Measurements from ENCODE around the gene KRT25. TPM values are rescaled to one million over a fixed set of nuclear protein-coding genes. Genes with fewer than 3 reads are reported as not detected.

The KRT25 gene
- total RNA-seq, 2 experiments from 2014 or later: not detected

- Histone ChIP-seq H2AFZ (ENCODE audit: low read length) (no peak overlapping the region), H3K36me3 (ENCODE audit: insufficient read depth, low read length) (no peaks in the 10 kb centered on the region), H3K9me2 (ENCODE audit: insufficient read depth, low read length) (no peaks in the 10 kb centered on the region), H3K4me3 (ENCODE audit: low read depth, low read length, poor library complexity, severe bottlenecking) (no peak overlapping the region), H3K4me2 (ENCODE audit: low read length) (no peak overlapping the region), H3K4me1 (ENCODE audit: insufficient read depth, low read length, poor library complexity, severe bottlenecking) (no peaks in the 10 kb centered on the region), H3K9me3 (ENCODE audit: low read length) (no peaks in the 10 kb centered on the region), H3K79me2 (ENCODE audit: insufficient read depth, low read depth, low read length) (no peaks in the 10 kb centered on the region), H3K27ac (ENCODE audit: low read depth, low read length, poor library complexity, severe bottlenecking) (no peak overlapping the region), H4K20me1 (ENCODE audit: insufficient read depth, low read length) (no peaks in the 10 kb centered on the region)
- no peak for DNase-seq (ENCODE audit: low spot score)
- no TSS peak for BruUV-seq (replicated peaks)
- ChIA-PET POLR2A (no interaction called here), CTCF (ENCODE audit: unreplicated experiment) (no interaction called here)
- no peak for TF ChIP-seq CTCF (conservative IDR thresholded peaks at IDR 0.05; ENCODE audit: low read length)
- no peak for TF ChIP-seq EZH2phosphoT487 (IDR thresholded peaks at IDR 0.05; ENCODE audit: borderline replicate concordance, low read depth, low read length)
- intact Hi-C loops (cut with micrococcal nuclease; ENCODE audit: unreplicated experiment): no loop called here
These were observed 24.2 kb upstream of the KRT25 start for GRCh38 chr17:40779181-40779909.

GRCh38 chr17:40778461-40778860, 23.3 kb upstream of the KRT25 start:
- no peaks in the 10 kb centered on the region for H4K20me1 ChIP-seq (ENCODE audit: insufficient read depth, low read length)
- H3K9me3 ChIP-seq (ENCODE audit: low read length): no peaks in the 10 kb centered on the region
- H3K36me3 ChIP-seq (ENCODE audit: insufficient read depth, low read length): no peaks in the 10 kb centered on the region
- no peak overlapping the region for H3K27ac ChIP-seq (ENCODE audit: low read depth, low read length, poor library complexity, severe bottlenecking)
- no peak for DNase-seq (ENCODE audit: low spot score)
- H3K4me2 ChIP-seq (ENCODE audit: low read length): no peak overlapping the region
- no peak overlapping the region for H2AFZ ChIP-seq (ENCODE audit: low read length)
- POLR2A ChIA-PET: no interaction called here
- H3K9me2 ChIP-seq (ENCODE audit: insufficient read depth, low read length): no peaks in the 10 kb centered on the region
- H3K4me1 ChIP-seq (ENCODE audit: insufficient read depth, low read length, poor library complexity, severe bottlenecking): no peaks in the 10 kb centered on the region
- H3K4me3 ChIP-seq (ENCODE audit: low read depth, low read length, poor library complexity, severe bottlenecking): no peak overlapping the region
- no TSS peak for BruUV-seq (replicated peaks)
- CTCF ChIA-PET (ENCODE audit: unreplicated experiment): no interaction called here
- no peaks in the 10 kb centered on the region for H3K79me2 ChIP-seq (ENCODE audit: insufficient read depth, low read depth, low read length)
- intact Hi-C loops (cut with micrococcal nuclease; ENCODE audit: unreplicated experiment): no loop called here
- TF ChIP-seq EZH2phosphoT487 (IDR thresholded peaks at IDR 0.05; ENCODE audit: borderline replicate concordance, low read depth, low read length) (no peak), CTCF (conservative IDR thresholded peaks at IDR 0.05; ENCODE audit: low read length) (no peak)

DNA sequence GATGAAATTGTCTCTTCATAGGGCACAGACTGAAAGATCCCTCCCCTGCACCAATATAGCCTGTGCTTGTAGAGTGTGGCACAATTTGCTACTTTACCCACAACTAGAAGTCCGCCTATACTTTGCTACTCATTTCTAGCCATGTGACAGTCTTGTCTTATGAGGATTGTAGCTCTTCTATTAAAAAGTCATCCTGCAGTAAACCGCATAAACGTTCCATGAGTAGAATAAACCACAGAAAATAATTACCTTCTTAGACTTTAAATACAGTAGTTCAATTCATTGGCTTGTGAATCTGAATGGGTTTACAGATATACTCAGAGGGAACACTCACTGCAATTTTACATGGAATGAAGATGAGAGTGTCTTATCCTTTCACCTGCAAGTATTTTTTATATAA, 22.8 kb upstream of the KRT25 start:
- no peak for DNase-seq (ENCODE audit: low spot score)
- Histone ChIP-seq H3K79me2 (ENCODE audit: insufficient read depth, low read depth, low read length) (no peaks in the 10 kb centered on the region), H4K20me1 (ENCODE audit: insufficient read depth, low read length) (no peaks in the 10 kb centered on the region), H3K4me3 (ENCODE audit: low read depth, low read length, poor library complexity, severe bottlenecking) (no peak overlapping the region), H3K4me2 (ENCODE audit: low read length) (no peak overlapping the region), H3K27ac (ENCODE audit: low read depth, low read length, poor library complexity, severe bottlenecking) (no peak overlapping the region), H3K4me1 (ENCODE audit: insufficient read depth, low read length, poor library complexity, severe bottlenecking) (no peaks in the 10 kb centered on the region), H3K9me2 (ENCODE audit: insufficient read depth, low read length) (no peaks in the 10 kb centered on the region), H3K36me3 (ENCODE audit: insufficient read depth, low read length) (no peaks in the 10 kb centered on the region), H2AFZ (ENCODE audit: low read length) (no peak overlapping the region), H3K9me3 (ENCODE audit: low read length) (no peaks in the 10 kb centered on the region)
- CTCF ChIA-PET (ENCODE audit: unreplicated experiment): no interaction called here
- intact Hi-C loops (cut with micrococcal nuclease; ENCODE audit: unreplicated experiment): no loop called here
- TF ChIP-seq EZH2phosphoT487 (IDR thresholded peaks at IDR 0.05; ENCODE audit: borderline replicate concordance, low read depth, low read length) (no peak), CTCF (conservative IDR thresholded peaks at IDR 0.05; ENCODE audit: low read length) (no peak)
- POLR2A ChIA-PET: no interaction called here
- no TSS peak for BruUV-seq (replicated peaks)
